Muscle of arm (tissue), 14 donors: Measurements from ENCODE around the gene LIME1. TPM values are rescaled to one million over a fixed set of nuclear protein-coding genes. Genes with fewer than 3 reads are reported as not detected.

Experiments
- DNase-seq: peaks from one replicate; pipeline ENCODE4 v3.0.0-alpha.2; 2013
- long read RNA-seq, 11 donors: transcript quantifications; one replicate each; lab custom pipeline, GENCODE V29; 2026
- polyA plus RNA-seq, 12 donors: library from polyadenylated mRNA; unstranded; fragments of 120-200 nt; gene quantifications; one replicate each; pipeline ENCODE4 v1.2.1, GENCODE V29; 2013; ENCODE audit not compliant: insufficient read length in 12 of 12

The LIME1 gene, protein sequence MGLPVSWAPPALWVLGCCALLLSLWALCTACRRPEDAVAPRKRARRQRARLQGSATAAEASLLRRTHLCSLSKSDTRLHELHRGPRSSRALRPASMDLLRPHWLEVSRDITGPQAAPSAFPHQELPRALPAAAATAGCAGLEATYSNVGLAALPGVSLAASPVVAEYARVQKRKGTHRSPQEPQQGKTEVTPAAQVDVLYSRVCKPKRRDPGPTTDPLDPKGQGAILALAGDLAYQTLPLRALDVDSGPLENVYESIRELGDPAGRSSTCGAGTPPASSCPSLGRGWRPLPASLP
- polyA plus RNA-seq = 10 to 100 TPM in 1 of 12 donors, 1 to 10 TPM in 10, not detected in 1; 1.9 to 11.8 (median 3.6) TPM
- long read RNA-seq, donor 1, partial matches to known transcripts = 0 of 1 reads
- long read RNA-seq, donor 1, other reads (novel, unspliced or antisense) = 0 of 1 reads
- long read RNA-seq, donor 2 = 0 reads
- long read RNA-seq, donor 3 = 0 reads
- long read RNA-seq, donor 4 = 0 reads
- long read RNA-seq, donor 5 = 0 reads
- long read RNA-seq, donor 6 = 0 reads
- long read RNA-seq, donor 7, partial matches to known transcripts = 0 of 1 reads
- long read RNA-seq, donor 7, other reads (novel, unspliced or antisense) = 0 of 1 reads
- long read RNA-seq, donor 8 = 0 reads
- long read RNA-seq, donor 9 = 0 reads
- long read RNA-seq, donor 10 = 0 reads
- long read RNA-seq, donor 11 = 0 reads

- DNase-seq = no peak
Observed at GRCh38 chr20:63735859-63736718, at the start of gene LIME1. LIME1 (plus strand) TSS chr20:63736664; CDS start chr20:63737550, 886 bp downstream.

GRCh38 chr20:63687419-63688178 lies 48.9 kb upstream of the LIME1 start:
- DNase-seq = no peak

- no peak for DNase-seq
Observed at GRCh38 chr20:63688228-63689045, 48.0 kb upstream of the LIME1 start.

GRCh38 chr20:63689046-63690002 lies 47.1 kb upstream of the LIME1 start:
- DNase-seq = no peak

DNA sequence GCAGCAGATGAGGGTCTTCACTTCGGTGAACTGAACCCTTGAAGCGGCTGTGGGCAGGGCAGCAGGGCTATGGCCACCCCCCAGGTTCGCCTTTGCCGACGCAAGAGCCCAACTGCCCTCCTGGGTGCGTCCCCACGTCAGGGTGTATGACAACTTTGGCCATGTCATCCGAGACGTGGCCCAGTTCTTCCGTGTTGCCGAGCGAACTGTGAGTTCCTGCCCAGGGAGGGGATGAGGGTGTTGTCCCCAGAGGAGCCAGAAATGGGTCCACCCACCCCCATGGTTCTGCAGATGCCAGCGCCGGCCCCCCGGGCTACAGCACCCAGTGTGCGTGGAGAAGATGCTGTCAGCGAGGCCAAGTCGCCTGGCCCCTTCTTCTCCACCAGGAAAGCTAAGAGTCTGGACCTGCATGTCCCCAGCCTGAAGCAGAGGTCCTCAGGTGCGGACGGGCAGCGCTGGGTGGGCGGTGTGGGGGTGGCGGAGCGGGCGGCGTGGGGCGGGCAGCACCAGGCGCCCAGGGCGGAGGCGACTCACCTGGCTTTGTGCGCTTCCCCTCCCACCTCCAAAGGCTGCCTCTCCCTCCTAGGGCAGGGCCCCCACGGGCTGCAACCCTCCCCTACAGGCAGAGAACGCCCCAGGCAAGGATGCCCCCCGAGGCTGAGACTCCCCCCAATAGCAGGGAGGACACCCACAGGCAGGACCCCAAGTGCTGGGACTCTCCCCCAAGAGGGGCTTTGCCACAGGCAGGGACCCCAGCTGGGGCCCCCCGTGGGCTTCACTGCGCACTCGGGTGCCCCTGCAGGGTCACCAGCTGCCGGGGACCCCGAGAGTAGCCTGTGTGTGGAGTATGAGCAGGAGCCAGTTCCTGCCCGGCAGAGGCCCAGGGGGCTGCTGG lies 46.2 kb upstream of the LIME1 start:
- DNase-seq = no peak

DNA sequence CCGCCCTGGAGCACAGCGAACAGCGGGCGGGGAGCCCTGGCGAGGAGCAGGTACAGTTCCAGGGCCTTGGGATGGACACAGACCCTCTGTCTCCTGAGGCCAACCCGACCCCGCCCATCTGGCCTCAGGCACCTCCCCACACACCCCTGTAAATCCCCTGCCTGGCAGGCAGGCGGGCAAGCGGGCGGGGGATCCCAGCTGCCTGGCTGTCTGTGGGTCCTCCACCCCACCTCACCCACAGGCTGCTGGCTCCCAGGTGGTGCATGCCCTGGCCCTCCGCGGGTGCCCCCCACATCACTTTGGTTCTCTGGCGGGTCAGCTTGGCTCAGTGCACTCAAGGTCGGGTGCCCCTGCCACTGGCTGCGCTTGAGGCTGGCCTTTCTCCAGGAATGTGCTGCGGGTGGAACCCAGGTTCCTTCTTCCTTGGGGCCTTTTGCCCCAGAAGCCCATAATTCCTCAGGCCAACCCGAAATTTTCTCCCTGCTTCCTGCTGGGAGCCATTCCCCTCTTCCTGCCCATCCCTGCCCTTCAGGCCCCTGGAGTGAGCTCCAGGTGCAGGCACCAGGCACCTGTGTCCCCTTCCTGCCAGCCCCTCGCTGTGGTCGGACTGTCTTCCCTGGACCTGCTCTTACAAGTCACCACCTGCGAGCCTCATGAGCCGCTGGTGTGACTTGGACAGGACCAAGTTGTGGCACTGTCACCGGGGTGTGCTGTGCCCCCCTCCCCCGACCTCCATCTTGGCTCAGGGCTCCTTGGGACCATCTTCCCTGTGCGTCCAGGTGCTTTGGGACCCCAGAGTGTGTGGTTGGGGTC lies 45.4 kb upstream of the LIME1 start:
- DNase-seq = no peak

- no peak for DNase-seq
Observed at GRCh38 chr20:63691711-63692435, 44.6 kb upstream of the LIME1 start.

- DNase-seq = no peak
Observed at GRCh38 chr20:63692436-63693082, 43.9 kb upstream of the LIME1 start.

DNA sequence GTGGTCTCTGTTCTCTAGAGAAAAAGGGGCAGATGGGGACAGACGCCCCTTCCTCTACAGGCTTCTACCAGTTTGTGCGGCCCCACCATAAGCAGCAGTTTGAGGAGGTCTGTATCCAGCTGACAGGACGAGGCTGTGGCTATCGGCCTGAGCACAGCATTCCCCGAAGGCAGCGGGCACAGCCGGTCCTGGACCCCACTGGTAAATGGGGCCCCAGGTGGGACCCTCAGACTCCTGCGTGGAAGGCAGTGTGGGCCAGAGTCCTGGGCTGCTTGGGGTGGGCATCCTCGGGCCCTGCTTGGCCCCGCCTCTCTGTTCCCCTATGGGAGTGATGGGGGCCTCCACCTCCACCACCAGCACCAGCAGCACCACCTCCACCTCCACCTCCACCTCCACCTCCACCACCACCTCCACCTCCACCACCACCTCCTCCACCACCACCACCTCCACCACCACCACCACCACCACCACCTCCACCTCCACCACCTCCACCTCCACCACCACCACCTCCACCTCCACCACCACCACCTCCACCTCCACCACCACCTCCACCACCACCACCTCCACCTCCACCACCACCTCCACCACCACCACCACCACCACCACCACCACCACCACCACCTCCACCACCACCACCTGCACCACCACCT lies 43.3 kb upstream of the LIME1 start:
- DNase-seq = no peak

DNA sequence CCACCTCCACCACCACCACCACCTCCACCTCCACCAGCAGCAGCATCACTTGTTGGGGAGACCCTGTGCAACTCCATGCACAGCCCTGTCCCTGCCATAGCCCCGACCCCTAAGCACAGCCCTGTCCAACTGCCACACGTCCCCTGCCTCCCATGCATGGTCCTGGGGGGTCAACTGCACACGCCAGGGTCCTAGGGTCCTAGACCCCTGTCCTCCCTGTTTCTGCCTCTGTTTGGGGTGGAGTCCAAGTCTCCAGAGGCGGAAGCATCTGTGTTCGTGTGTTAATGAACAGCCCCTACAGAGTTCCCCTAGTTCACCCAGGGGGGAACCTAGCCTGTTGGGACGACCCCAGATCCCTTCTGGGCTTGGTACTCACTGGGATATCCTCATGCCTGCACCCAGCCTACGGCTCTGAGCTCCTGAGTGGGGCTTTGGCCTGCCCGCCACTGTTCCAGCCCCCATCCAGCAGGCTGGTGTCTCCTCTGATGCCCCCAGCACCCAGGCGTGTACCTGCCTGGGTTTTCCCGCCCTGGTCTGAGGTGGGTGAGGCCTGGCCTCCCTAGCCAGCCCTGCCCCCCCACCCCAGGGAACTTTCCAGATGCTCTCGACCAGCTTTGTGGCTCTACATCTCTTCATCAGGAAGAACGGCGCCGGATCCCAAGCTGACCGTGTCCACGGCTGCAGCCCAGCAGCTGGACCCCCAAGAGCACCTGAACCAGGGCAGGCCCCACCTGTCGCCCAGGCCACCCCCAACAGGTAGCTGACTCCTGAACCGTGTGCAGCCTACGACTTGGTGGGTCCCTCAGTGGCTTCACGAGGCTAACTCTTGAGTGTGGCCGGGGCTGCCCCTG lies 42.5 kb upstream of the LIME1 start:
- no peak for DNase-seq

DNA sequence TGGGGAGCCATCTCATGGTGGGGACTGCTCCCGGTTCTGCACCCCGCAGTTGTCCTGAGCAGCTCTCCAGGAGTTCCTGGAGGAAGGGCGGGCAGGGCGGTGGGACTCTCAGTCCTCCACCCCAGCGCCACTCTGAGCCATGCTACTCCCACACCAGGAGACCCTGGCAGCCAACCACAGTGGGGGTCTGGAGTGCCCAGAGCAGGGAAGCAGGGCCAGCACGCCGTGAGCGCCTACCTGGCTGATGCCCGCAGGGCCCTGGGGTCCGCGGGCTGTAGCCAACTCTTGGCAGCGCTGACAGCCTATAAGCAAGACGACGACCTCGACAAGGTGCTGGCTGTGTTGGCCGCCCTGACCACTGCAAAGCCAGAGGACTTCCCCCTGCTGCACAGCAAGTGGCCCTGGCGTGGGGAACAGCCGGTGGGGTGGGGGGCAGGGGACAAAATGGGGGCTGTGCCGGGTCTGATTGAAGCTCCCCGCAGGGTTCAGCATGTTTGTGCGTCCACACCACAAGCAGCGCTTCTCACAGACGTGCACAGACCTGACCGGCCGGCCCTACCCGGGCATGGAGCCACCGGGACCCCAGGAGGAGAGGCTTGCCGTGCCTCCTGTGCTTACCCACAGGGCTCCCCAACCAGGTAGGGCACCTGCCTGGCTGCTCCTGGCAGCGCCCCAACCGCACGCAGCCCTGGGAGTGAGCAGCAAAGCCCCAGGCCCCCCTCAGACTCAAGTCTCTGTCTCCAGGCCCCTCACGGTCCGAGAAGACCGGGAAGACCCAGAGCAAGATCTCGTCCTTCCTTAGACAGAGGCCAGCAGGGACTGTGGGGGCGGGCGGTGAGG lies 41.7 kb upstream of the LIME1 start:
- DNase-seq = no peak

GRCh38 chr20:63695424-63696305 lies 40.8 kb upstream of the LIME1 start:
- DNase-seq = no peak

GRCh38 chr20:63696306-63696627 lies 40.2 kb upstream of the LIME1 start:
- DNase-seq = no peak
